Iris pigment epithelial cell (primary cell): ENCODE results near the gene IFITM2.
"Not testable (repeated sequence)": the region's sequence is repeated elsewhere in the genome, so short reads cannot be mapped to it uniquely, and the experiment has no call there.

Experiments used
- DNase-seq: peaks from one replicate; pipeline ENCODE4 v3.0.0-alpha.2; 2011; ENCODE audit warnings: low read depth

Gene IFITM2

DNA sequence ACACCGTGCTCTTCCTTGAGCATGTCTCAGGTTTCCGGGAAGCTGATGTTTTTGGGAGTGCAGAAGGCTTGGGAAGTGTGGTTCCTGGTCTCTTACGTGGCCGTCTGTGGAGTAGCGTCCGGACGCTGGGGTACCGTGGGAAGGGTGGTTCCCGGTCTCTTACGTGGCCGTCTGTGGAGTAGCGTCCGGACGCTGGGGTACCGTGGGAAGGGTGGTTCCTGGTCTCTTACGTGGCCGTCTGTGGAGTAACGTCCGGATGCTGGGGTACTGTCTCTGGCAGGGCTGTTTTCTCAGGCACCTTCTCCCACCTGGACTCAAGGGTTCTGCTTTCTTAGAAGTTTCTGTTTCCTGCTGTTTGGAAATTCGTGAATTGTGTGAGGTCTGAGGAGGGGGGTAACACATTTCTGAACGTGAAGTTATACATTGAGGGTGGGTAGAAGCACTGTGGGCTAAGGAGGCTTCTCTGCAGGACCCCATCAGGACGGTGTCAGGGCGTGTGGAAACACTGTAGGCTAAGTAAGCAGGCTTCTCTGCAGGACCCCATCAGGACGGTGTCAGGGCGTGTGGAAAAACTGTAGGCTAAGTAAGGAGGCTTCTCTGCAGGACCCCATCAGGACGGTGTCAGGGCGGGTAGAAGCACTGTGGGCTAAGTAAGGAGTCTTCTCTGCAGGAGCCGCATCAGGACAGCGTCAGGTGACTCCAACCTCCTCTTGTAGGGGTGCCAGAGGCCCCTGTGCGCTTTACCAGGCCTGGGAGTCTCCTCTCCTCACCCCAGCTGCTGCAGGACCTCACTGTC is 18.4 kb downstream of the IFITM2 start:
- no peak for DNase-seq

DNA sequence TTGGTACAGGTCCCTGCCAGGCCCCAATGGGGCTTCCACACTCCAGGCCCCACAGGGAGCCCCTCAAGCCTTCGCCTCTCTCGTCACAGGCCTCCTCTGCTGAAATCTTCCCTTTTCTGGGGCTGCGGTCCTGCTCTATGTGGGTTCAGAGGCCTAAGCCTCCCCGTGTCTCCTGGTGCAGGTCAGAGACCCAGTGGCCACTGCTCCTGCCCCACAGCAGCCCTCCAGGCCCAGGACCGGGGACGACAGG is 18.9 kb downstream of the IFITM2 start:
- DNase-seq: no peak

- peak; percentile 87 for DNase-seq
These were observed 19.4 kb downstream of the IFITM2 start for GRCh38 chr11:326842-327580.

GRCh38 chr11:327581-327923 is 19.9 kb downstream of the IFITM2 start:
- DNase-seq: no peak

GRCh38 chr11:328012-328411 is 20.4 kb downstream of the IFITM2 start:
- no peak for DNase-seq

DNA sequence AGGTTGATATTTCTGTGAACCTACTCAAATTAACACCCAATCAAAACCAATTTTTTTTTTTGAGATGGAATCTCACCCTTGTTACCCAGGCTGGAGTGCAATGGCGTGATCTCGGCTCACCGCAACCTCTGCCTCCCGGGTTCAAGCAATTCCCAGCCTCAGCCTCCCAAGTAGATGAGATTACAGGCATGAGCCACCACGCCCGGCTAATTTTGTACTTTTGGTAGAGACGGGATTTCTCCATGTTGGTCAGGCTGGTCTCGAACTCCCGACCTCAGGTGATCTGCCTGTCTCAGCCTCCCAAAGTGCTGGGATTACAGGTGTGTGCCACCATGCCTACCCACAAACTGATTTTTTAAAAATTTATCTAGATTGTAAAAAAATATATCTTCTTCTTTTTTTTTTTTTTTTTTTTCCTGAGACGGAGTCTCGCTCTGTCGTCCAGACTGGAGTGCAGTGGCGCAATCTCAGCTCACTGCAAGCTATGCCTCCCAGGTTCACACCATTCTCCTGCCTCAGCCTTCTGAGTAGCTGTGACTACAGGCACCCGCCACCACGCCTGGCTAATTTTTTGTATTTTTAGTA is 21.0 kb downstream of the IFITM2 start:
- DNase-seq: not testable (repeated sequence)

GRCh38 chr11:329886-330253 is 22.3 kb downstream of the IFITM2 start:
- DNase-seq: no peak

GRCh38 chr11:330307-330693 is 22.7 kb downstream of the IFITM2 start:
- no peak for DNase-seq

DNA sequence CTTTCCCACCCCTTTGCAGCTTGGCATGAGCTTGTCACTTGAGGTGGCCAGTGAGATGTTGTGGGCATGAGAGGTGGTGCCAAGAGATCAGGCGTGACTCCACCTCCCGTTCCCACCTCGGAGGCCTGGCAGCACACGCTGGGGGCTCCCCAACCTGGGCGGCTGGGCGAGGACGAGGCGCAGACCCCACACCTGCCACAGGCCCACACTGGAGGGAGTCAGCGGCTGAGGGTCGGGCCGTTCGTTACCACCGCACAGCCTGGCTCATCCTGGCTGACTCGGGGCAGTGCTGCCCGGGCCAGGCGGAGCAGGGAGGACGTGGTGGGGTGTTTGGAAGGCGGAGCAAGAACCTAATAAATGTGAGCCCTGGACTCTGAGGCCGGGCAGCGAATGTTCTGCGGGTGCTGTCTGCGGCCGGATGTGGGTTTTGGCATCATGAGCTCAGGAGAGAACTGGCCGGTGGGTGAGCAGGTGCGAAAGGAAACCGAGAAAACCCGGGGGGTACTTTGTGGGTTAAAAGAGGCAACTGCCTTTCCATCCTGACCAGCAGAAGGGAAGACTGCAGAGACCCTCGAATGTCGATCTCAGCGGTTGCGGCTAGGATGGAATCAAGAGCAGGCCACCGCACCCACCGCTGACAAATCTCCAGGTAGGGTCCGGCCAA is 23.2 kb downstream of the IFITM2 start:
- no peak for DNase-seq

GRCh38 chr11:331358-332060 is 23.9 kb downstream of the IFITM2 start:
- DNase-seq: no peak

DNA sequence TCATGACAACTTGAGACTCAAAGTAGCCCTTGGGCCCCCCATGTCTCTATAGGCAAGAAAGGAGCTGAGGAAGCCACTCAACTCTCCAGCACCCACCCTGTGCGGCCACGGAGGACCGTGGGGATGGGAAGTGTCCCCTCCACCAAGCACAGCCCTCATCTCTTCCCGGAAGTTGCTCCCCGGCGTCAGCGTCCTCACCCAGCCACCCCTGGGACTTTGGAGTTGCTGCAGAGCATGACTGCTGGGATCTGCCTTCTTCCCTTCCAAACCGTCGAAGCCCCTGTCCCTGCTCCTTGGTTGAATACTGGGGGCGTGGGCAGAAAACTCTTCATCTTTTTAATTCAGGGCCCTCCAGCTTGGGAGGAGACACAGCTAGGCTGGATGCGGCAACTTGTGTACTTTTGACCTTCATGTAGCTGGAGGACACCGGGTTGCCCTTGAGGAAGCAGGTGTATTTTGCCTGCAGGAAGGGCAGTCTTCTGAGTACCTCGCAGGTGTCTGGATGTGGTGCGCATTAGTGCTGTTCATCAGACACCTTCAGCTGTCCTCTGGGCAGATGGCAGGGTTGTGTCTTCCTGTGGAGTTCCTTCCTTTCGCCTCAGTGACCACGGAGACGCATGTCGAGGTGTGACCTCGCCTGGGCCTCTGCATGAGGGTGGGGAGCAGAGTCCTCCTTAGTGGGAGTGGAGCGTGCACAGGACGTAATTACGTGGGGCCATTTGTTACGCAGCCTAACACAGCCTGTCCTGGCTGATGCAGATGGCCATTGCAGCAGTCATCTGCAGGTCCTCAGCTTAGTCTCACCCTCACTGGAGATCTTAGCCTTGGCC is 25.2 kb downstream of the IFITM2 start:
- DNase-seq: no peak

DNA sequence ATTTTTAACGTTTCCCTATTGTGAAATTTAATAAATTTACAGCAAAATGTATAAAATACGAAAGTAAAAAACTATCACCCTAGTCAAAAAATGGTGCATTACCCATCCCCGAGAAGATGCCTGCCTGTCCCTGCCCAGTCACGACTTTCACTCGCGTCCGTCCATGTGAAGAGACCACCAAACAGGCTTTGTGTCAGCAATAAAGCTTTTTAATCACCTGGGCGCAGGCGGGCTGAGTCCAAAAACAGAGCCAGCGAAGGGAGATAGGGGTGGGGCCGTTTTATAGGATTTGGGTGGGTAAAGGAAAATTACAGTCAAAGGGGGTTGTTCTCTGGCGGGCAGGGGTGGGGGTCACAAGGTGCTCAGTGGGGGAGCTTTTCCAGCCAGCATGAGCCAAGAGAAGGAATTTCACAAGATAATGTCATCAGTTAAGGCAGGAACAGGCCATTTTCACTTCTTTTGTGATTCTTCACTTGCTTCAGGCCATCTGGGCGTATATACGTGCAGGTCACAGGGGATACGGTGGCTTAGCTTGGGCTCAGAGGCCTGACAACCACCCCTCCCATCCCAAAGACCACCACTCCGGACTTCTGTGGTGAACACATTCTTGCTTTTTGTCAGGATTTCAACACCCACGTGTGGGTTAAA is 26.1 kb downstream of the IFITM2 start:
- not testable (repeated sequence) for DNase-seq

- no peak for DNase-seq
These were observed 26.8 kb downstream of the IFITM2 start for GRCh38 chr11:334264-334994.

DNA sequence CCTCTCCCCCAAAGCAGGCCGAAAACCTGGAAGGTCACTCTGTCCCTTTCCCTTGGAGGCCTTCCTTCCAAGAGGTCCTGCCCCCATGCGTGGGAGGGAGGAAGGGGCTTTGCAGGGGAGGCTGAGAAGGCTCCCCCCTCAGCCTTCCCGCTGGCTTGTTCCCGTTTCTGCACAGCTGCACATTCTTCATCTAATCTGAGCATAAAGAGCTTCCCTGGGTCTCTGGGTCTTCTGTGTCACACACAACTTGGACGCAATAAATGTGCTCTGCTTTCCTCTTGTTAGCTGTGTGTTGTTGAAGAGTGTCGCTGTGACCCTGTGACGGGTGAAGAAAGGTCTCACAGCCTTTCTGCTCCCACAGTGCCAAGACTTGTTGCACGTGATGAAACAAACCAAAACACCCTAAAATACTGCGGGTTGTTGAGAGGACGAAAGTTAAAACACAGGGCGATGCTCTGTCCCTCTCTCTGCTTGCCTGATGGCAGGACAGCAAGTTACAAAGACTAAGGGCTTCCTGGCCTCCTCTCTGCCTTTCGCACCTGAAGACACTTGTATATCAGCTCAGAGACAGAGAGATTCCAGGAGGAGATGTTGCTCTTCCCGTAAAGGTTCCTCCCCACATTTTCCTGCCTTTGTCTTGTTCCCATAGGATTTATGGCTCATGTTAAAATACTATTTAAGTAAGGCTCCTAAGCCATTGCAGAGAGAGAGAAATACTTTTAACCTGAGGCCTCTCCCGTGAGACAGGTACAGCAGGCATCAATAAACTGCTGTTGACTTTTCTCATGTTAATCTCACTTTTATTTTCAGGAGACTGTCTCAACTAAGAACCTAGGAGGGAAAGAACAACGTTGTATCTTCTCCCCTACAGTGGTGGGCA is 28.4 kb downstream of the IFITM2 start:
- no peak for DNase-seq

- DNase-seq: no peak
These were observed 29.1 kb downstream of the IFITM2 start for GRCh38 chr11:336659-337198.

GRCh38 chr11:337711-338110 is 30.1 kb downstream of the IFITM2 start:
- DNase-seq: no peak

- DNase-seq: no peak
These were observed 32.3 kb downstream of the IFITM2 start for GRCh38 chr11:339963-340362.

GRCh38 chr11:340539-341512 is 33.2 kb downstream of the IFITM2 start:
- no peak for DNase-seq
